EH (cell line): ENCODE data around the gene MTCL1.
A peak's percentile ranks its signal among the peaks of the same experiment; 100 is the strongest.

ENCODE experiments used
- DNase-seq: peaks from one replicate; pipeline ENCODE4 v3.0.0-alpha.2; 2015; ENCODE audit warnings: low read depth

Gene MTCL1

GRCh38 chr18:8771930-8772329 is 66.6 kb downstream of the MTCL1 start:
- no peak for DNase-seq

- no peak for DNase-seq
Observed at GRCh38 chr18:8773980-8774379, 68.6 kb downstream of the MTCL1 start.

DNA sequence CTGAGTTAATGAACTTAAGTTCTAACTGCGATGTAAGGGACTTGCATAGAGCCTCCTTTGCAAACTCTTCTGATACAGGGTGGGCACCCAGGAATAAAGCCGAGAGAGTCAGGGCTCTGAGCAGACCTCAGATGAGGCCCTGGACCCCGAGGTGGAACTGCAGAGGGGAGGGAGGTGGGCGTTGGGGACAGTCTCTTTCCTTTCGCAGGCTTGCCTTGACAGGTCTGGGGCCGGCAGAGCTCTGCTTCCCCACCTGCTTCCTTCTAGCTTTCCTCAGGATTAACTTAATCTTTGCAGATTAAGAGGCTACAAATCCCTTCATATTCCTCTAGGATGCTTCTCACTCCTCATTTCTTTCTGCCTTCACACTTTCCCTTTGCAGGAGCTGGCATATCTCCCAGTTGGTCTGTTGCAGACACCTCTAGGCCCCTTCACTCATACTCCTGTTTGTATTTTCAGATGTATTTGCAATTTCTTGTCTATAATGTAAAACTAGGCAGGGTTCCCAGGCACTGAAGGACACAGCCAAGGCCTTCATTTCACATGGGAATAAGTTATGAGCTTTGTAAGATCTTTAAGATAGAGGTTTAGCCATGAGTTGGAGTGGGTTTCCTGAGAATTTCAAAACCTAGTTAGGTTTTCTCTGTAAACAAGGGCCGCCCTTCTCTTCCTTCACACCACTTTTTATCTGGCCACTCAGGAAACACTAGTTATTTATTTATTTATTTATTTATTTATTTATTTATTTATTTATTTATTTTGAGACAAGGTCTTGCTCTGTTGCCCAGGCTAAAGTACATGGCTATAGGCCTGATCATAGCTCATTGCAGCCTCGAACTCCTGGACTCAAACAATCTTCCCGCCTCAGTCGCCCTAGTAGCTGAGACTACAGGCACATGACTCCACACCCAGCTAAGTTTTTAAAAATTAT is 70.9 kb downstream of the MTCL1 start:
- no peak for DNase-seq

- DNase-seq, result no peak
Observed at GRCh38 chr18:8777846-8778245, 72.5 kb downstream of the MTCL1 start.

- no peak for DNase-seq
Observed at GRCh38 chr18:8778386-8778785, 73.0 kb downstream of the MTCL1 start.

DNA sequence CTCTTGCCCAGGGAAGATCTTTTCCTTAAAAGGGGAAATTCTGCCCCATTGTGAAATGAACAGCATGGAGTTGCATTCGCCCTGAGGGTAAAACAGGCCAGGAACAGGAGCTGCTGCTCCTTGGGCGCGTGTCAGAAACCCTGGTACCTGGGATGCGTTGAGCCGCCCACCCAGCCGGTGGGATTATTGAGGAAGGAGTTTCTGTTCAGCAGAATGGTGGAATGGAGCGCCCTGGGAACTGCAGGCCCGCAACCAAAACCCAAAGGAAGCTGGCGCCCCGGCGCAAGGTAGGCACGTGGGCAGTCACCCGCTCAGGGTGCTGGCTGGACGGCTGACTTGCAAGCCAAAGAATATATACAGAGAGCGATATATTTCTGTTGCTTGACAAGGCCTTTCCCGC is 73.5 kb downstream of the MTCL1 start:
- DNase-seq, result no peak

DNA sequence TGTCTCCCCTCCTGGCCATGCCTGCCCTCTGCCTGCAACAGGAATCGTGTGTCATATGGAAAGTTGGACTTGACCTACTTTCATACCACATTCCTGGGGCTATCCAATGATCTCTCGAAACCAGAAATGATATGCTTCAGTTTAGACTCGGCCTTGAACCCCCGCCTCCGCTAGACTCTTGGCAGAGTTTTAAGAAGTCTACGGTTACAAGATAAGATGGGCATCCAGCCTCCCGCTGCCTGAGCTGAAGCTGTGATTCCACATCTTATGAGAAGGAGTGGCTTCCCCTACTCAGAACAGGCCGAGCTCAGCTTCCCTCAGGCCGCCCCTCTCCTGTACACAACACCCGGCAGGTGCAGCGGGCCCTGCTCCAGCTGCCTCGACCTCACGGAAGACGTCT is 73.9 kb downstream of the MTCL1 start:
- DNase-seq, result no peak

DNA sequence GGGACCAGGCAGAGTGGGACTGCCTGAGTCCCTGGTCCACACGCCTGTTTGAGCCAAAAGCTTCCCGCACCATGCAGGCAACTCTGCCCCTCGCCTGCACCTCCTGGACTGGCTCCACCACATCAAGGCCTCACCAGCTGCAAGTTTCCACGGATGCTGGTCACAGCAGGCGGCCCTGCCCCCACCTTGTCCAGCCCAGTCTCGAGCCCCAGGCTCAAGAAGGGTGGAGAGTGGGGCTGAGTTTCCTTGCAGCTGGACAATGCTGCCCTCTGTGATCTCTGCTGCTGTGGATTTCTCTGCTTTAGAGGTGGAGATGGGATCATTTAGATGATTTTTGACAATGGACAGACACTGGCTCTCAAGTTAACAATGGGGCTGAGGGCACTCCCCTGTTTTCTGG is 74.9 kb downstream of the MTCL1 start:
- DNase-seq, result no peak

GRCh38 chr18:8781671-8782070 is 76.3 kb downstream of the MTCL1 start:
- DNase-seq, result no peak

DNA sequence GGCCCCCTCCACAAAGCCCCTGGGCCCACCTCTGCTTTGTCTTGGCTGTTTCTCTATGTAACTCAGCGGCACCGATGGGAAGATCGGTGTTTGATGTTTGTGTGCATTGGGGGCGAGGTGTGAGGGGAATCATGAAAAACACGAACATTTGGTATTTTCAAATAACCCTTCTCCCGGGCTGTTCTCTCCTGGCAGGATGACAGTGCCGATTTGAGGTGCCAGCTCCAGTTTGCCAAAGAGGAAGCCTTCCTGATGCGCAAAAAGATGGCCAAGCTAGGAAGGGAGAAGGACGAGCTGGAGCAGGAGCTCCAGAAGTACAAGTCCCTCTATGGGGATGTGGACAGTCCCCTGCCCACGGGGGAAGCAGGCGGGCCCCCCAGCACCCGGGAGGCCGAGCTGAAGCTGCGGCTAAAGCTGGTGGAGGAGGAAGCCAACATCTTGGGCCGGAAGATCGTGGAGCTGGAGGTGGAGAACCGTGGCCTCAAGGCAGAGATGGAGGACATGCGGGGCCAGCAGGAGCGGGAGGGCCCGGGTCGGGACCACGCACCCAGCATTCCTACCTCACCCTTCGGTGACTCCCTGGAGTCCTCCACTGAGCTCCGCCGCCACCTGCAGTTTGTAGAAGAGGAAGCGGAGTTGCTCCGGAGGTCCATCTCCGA is 78.1 kb downstream of the MTCL1 start:
- DNase-seq, result no peak

- DNase-seq, result no peak
Observed at GRCh38 chr18:8783994-8784530, 78.7 kb downstream of the MTCL1 start.

DNA sequence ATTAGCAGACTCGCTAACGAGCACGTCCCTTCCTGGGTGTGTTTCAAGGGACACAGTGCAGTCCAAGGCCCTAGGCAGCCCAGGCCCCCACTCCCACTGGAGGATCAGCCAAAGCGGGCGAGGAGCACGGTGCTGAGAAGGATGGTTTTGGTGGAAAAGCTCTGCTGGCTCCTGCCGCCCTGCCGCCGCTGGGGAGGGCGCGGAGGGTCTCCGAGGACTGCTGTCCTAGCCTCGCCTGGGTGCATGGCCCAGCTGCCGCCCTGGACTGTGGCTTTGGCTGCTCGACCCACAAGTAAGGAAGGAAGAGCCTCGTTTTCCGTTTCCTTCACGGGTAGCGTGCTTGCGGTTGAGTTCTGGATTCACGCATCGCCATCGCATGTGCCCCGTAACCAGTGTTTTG is 79.9 kb downstream of the MTCL1 start:
- DNase-seq, result no peak

DNA sequence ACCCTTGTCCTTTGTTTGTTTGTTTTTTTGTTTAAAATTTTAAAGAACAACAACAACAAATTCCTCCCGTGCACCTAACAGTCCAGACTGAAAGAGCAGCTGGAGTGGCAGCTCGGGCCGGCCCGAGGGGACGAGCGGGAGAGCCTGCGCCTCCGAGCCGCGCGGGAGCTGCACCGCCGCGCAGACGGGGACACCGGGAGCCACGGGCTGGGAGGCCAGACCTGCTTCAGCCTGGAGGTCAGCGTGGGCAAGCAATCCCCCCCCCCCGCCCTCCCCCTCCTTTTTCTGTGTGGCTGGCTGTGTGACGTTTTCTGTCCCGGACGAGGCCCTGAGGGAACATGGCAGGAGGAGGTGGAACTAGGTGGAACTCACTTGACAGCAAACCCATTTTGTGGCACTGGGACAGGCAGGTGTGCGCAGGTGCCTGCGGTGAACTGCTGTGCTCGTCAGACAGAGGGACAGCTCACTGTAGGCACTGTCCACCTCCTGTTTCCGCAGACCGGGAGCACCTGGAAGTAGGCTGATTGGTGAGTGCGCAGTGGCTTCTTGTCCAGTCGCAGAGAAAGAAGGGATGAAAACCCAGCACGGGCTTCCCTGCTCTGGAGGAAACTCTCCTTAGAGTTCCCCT is 80.6 kb downstream of the MTCL1 start:
- DNase-seq, result no peak

DNA sequence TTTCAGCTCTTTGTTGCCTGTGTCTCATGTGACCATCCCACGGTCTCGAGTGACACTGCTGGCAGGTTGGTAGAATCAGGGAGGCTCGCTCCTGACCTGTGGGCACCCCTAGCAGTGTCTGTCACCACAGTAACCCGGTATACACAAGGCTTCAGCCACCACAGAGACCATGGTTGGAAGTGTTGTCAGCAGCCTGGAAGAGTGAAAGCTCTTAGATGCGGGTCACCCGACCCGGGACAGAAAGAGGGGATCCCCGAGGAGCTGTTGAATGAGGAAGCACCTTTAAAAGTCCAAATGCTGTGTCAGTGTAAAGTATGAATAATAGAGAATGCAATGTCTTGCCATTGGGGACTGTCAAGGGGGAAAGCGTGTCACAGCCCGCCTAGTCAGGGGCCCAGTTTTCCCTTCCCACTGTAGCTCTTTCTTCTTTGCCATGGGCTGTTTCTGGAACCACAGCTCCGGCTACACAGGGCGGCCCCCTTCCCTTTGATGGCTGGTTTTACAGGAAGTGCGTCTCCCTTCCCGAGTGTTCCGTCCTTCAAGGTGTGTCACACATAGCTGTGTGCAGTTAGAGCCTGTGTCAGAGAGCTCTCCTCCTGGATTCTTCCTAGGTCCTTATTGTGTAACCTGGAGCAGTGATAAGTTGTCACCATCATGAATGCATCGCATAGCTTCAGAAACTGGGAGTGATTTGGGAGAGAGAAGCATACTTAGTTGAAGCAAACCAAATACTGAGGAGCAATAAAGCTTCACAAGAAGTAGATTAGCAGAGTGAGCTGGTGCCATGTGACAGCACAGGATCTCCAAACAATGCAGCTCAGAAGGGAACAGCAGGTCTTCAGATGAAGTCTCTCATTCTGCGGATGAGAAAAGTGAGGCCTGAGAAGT is 81.4 kb downstream of the MTCL1 start:
- no peak for DNase-seq

DNA sequence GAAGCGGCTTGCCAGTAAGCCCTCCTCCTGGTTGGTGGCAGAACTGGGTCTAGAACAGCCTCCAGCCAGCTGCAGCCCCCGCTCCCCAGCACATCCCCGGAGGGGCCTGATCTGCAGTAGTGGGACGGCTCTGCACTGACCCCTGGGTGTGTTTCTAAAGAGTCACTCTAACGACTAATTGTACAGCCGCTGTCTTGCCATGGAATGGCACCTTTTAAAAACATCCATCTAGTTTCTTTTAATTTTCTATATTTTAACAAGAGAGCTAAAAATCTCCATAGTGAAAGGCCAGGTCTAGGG is 82.0 kb downstream of the MTCL1 start:
- no peak for DNase-seq

DNA sequence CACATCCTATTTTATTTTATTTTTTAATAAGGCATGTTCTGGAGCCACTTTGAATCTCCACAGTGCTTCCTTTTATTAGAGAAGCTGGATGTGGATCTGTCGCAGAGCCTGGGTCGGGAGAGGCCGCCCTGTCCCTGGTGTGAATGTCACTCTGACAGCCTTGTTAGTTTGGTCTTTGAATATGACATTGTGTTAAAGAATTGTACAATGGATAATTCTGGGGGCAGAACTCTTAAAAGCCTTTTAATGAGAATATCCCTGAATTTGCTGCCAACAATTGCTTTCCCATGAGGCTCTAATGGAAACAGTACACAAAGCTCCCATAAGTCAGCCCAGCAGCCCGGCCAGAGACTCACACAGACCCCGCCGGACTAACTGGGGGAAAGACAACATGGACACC is 82.4 kb downstream of the MTCL1 start:
- DNase-seq, result no peak

GRCh38 chr18:8788503-8789429 is 83.4 kb downstream of the MTCL1 start:
- peak; percentile 34 for DNase-seq

GRCh38 chr18:8791171-8791651 is 85.9 kb downstream of the MTCL1 start:
- peak; percentile 71 for DNase-seq

DNA sequence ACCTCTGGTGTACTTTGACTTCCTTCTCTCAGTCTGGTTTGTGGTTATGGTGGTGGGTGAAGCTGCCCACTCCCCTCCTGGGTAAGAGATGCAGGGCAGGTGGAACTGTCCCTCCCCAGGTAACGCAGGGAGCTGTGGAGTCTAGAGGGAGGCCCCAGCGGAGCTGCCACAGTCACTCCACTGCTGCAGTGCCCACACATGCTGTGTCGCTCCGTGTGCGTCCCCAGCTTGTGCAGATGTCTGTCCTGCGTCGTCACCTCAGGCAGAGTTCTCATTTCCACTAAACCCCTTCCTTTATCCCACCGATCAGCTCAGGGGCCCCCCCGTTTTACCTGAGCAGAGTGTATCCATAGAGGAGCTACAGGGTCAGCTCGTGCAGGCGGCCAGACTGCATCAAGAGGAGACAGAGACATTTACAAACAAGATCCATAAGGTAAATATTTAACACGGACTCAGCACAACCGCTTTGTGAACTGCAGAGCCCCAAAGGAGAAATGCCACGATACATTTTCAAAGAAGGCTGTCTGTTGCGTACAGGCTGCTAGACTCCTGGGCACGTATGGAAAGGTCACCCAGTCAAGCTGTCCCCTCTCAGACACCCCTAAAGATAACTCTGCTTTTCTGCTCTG is 87.4 kb downstream of the MTCL1 start:
- DNase-seq, result no peak

DNA sequence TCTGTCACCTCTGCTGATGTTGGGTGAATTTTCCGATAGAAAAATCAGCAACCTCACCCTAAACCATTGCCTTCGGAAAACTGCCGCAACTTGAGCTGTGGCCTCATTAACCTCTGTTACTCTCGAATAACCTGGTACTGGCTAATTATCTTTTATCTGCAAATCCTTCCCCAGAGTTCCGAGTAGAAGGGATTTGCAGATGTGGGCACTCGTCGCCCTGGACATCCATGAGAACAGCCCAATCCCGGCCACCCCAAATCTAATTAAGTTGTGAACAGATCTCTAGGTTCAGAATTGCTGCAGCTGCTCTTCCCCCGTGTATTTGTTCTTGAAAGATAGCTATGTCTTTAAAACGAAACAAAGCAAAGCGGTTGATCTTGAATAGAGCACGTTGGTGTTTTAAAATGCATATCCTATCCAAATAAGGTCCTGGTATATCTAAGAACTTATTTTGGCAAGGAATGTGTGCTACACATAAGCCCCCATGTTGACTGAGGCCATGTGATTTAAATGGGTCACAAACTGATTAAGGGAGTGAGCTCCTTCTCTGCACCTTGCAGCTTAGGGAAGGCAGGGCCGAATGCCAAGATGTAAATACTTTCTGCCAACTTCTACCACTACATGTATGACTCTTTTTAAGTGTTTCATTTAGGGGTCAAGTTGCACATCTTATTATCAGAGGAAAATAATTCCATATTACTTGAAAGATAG is 88.2 kb downstream of the MTCL1 start:
- DNase-seq, result no peak
